HUDEP-2 (cell line): Measurements from ENCODE around the gene RHBDD3.
A peak's percentile ranks its signal among the peaks of the same experiment; 100 is the strongest.

Experiments used
- DNase-seq, 76 experiments: peaks; one replicate each; lab custom pipeline; 2025; ENCODE audit not compliant: unreplicated experiment in 76 of 76; lab: John Stamatoyannopoulos, UW

RHBDD3 gene

GRCh38 chr22:29306835-29307595 is 39.2 kb upstream of the RHBDD3 start:
- peak in 62 of 76 experiments; percentile 12 to 78 (median 54) for DNase-seq

DNA sequence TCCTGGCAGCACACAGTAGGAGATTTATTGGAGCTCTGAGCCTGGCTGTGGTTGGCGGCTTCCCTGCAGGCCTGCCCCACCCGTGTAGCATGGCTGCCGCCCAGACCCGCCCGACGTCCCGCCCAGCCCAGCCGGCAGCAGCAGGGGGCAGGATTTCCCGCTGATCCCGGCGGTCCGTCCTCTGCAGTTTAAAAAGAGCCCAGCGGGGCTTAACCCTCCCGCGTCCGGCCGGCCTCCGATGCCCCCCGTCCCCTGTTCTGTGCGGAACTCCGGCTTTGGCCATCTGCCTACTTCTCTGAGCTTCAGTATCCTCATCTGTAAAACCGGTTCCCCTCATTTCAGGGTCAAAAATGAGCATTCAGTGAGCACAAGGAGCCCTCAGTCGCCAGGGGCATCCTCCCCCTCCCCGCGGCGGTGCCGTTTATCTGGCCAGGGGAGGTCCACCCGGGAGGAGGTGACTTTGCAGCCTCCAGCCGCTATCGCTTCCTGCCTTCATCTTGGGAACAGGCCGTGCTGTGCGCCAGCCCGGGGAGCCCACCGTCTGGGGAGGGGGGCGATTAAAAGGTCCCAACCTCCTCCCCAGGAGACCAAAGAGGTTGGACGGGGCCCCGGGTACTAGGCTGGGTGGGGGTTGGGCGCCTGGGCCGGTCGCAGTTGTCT is 38.5 kb upstream of the RHBDD3 start, which contains the start of gene GAS2L1:
Gene GAS2L1 (plus strand): TSS at position 476 of the 660 bp plus-strand sequence. CDS start 1,456 bp downstream, outside the sequence.
- DNase-seq, result peak in 73 of 76 experiments; percentile 23 to 87 (median 74)

GRCh38 chr22:29305836-29306174 is 38.0 kb upstream of the RHBDD3 start:
- DNase-seq, result no peak

DNA sequence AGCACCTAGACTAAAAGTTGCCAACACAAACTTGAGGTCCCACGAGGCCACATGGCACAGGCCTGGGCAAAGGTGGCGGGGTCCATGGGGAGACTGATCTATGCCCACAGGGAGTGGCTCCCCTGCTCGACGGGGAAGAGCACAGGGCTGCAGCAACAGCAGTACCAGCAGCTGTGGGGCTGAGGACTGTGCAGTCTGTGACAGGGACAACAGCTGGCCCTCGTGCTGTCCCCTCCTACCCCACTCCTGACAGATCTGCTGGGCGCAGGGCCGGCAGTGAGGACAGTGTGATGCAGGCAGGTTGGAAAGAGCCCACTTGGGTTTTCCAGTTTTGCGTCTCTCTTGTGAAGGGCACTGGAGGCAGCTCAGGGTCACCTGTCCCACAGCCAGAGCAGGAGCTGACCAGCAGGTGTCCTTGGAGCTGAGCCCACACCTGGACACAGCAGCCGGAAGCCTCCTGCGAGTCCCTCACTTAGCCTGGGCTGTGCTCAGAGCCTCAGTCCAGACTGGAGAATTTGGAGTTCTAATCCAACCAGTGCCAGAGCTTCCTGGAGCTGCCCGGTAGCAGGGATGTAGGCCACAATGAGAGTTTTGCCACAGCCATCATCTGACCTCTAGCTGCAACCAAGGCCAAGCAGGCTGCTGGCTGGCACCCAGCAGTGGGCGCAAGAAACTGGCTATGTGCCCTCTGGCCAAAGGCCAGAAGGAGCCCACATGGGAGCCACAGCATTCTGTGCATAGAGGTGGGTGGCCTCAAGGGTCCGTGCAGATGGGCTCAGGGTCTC is 35.1 kb upstream of the RHBDD3 start:
- peak in 18 of 76 experiments; percentile 4 to 57 (median 38) for DNase-seq

GRCh38 chr22:29302402-29302680 is 34.6 kb upstream of the RHBDD3 start:
- DNase-seq, result no peak

DNA sequence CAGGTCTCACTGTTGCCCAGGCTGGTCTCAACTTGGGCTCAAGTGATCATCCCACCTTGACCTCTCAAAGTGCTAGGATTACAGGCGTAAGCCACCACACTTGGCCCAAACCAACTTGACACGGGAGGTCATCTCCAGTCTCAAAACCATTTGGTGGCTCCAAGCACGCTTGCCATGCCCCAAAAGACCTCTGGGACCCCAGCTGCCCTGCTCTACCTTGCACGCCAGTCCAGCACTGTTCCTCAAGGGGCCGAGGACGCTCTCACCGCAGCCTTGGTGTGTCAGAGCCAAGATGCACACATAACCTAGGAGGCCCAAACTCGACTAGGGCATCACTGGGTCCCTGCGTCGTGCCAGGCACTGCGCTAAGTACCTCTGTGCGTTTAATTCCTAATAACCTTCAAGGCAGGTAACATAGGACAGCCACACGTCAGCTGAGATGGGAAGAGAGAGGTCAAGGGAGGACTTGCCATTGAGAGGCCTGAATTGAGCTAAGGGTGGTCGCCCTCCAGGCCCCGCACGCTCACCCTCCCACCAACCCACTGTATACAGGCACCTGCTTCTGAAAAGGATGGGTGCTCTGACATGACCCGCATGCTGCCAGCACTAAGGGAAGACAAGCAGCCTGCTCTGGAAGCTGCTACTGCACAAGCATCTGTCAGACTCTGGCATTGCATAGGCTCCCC is 34.1 kb upstream of the RHBDD3 start:
- DNase-seq, result no peak

DNA sequence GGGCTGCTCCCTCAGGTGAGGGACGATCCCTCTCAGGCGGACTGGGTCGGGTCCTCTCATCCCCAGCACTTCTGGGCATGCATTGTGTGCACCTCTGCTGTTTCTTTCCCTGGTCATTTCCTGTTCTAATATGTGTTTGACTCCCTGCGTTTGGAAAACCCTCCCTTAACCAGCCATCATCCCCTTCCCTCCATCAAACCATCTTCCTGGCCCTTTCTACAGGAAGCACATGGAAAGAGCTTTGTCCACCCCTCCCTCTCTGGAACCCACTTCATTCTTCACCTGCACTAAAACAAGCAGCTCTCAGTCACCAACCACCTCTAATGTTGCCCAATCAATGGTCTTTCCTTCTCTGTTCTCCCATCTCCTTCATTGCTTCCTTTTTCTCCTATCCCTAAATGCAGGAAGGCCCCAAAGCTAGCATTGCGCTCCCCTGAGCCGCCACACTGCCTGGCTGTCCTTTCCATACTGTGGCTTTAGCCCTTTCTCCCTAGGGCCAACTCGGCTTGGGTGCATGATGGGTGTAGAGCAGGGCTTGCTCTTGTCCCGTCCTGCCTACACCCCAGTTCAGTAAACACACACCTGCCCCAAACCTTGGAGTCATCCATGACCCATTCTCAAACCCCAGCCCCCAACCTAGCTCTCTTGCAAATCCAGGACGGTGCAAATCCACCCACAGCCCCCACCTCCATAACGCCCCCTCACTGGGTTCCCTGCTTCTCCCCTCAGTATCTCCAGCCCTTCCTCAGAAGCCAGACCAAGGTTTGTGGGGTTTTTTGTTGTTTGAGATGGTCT is 33.2 kb upstream of the RHBDD3 start:
- peak in 1 of 76 experiments; percentile 14 for DNase-seq

DNA sequence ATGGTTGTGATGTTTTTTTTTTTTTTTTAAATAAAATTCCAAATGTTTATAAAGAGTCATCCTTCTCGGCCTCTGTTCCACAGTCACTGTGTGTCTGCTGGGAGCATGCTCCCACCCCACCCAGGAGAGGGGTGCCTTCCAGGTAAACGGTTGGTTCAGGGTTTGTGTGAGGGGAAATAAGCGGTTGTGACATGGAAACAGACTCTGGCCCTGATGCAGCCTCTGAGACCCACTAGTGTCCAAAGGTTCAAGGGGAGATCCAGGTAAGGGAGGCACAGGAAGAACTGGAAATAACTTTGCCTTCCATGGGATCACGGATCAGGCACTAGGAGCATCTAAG is 32.7 kb upstream of the RHBDD3 start:
- no peak for DNase-seq

- DNase-seq, result no peak
Measured at GRCh38 chr22:29299136-29299900, 31.5 kb upstream of the RHBDD3 start.

DNA sequence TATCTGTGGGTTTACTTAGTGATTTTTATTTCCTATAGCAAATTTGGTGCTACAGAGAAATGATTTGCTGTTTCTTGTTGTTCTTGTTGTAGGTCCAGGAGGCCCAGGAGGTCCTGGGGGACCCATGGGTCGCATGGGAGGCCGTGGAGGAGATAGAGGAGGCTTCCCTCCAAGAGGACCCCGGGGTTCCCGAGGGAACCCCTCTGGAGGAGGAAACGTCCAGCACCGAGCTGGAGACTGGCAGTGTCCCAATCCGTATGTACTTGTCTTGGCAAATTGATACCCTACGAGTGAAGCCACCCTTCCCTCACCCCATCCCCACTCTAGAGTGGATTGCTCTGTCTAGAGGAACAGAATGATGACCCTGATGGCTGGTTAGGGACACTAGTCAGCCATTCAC is 30.9 kb upstream of the RHBDD3 start:
- DNase-seq, result no peak

DNA sequence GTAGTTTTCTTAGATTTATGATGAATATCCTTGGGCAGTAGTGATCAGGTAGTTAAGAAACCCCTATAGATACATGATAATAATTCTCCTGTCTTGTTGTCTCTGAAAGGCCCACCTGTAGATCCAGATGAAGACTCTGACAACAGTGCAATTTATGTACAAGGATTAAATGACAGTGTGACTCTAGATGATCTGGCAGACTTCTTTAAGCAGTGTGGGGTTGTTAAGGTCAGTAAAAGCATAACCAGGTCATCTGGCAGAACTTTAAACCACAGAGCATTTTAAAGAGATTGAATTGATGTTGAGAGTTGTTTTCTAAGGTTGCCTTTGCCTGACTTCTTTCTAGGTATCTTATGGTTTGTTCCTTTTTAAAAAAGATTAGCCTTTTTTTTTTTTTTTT is 24.6 kb upstream of the RHBDD3 start:
- no peak for DNase-seq

DNA sequence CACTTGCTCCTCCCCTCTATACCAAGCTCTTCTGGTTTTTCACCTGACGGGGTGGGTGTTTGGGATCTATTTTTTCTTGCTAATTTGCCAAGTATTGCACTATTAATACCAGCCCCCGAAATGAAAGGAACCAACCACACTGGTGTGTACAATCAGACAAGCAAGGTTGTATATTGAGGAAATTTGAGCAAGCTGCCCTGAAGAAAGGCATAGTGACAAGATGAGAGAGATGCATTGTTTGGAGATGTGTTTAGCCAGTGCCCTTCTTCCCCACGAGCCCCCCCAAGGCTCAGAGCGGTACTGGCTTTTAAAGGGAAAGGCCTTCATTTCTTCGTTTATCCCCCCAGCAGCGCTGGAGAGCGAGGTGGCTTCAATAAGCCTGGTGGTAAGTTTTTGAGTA is 23.4 kb upstream of the RHBDD3 start:
- DNase-seq, result no peak

GRCh38 chr22:29290061-29290460 is 22.3 kb upstream of the RHBDD3 start:
- no peak for DNase-seq

- DNase-seq, result no peak
Measured at GRCh38 chr22:29288837-29289236, 21.1 kb upstream of the RHBDD3 start.

- DNase-seq, result no peak
Measured at GRCh38 chr22:29284196-29284595, 16.4 kb upstream of the RHBDD3 start.

- no peak for DNase-seq
Measured at GRCh38 chr22:29277927-29278326, 10.1 kb upstream of the RHBDD3 start.

DNA sequence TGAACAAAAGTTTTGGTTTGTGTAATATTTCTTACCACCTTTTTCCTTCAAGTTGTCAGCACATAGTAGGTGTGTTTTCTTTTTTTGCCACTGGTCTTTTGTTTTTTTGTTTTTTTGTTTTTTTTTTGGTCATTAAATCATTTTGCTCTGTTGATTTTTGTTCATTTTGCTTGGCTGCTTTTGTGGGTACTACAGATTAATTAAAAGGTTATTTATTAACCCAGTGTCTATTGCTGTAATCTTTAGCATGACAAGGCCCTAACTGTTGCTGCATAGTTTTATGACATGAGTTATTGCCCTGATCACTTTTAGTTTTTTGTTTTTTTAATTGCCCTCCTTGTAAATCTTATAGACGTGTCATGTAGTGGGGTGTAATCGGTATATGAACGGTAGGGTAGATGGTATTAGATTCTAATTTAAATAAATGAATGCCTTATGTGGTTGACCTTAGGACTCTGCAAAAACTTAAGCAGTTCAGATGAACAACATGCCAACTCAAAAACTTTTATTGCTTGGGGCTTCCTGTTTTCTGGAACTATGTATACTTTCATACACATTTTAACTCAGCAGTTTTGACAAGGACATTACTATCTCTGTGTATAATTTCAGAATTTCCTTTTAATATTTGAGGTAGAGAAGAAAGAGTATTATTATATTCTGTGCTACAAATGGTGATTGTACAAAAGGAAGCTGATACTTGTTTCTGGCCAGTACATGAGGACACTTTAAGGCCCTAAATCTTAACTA is 8.2 kb upstream of the RHBDD3 start:
- no peak for DNase-seq

DNA sequence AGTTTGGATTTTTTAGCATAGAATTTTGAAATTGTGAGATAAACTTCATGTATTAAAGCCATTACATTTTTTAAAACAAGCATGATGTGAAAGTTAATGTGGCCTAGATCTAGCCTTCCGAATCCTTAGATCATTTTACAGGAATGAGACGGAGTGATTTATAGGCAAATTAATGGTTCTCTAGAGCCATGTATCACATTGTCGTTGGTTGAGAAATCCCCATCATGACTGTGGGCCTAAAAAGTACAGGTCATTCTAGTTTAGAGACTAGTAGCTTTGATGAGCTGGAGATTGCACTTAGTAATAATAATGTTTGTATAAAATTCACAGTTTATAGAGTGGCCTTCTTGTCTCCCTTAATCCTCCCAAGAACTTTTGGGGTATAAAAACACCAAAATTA is 7.4 kb upstream of the RHBDD3 start:
- DNase-seq, result no peak

- no peak for DNase-seq
Measured at GRCh38 chr22:29272624-29273023, 4.8 kb upstream of the RHBDD3 start.
